Common myeloid progenitor, CD34-positive (primary cell): ENCODE data around the gene KCNQ4.

Experiments
- CTCF ChIA-PET: fragments of 350-600 bp; sonication (Branson Sonifier 250); formaldehyde crosslinking; loops from one replicate; lab custom pipeline; 2021; ENCODE audit warnings: antibody characterized with exemption; lab: Charles Lee
- POLR2A ChIA-PET: fragments of 350-600 bp; sonication (Branson Sonifier 250); formaldehyde crosslinking; loops from one replicate; lab custom pipeline; 2021; ENCODE audit warnings: antibody characterized with exemption; lab: Charles Lee
- DNase-seq, 3 donors: peaks; one replicate each; pipeline versions ENCODE4 v3.0.0 to v3.0.0-alpha.2; 2013
- H3K27ac ChIP-seq, 2 experiments: 1 replicate in 1 of 2; 2 replicates in 1 of 2; pipeline ENCODE4 v1.7.0; 2013; ENCODE audit warnings: inconsistent platforms in 2 of 2, low read length in 2 of 2, mild to moderate bottlenecking in 2 of 2, low read depth in 1 of 2, moderate library complexity in 1 of 2; ENCODE audit not compliant: severe bottlenecking in 2 of 2, insufficient read depth in 1 of 2, poor library complexity in 1 of 2
- H3K27me3 ChIP-seq, 5 experiments: replicated peaks in 2 of 5; 1 replicate in 3 of 5; 2 replicates in 2 of 5; pipeline versions ENCODE4 v1.6.1 to v1.7.0; 2013; ENCODE audit warnings: low read length in 4 of 5, mild to moderate bottlenecking in 2 of 5, moderate library complexity in 2 of 5, inconsistent platforms in 1 of 5; ENCODE audit not compliant: insufficient read depth in 5 of 5, control insufficient read depth in 4 of 5
- H3K36me3 ChIP-seq, 4 experiments: 1 replicate in 2 of 4; 2 replicates in 2 of 4; pipeline versions ENCODE4 v1.6.1 to v1.7.0; 2013; ENCODE audit warnings: low read length in 3 of 4, control low read depth in 1 of 4, mild to moderate bottlenecking in 1 of 4; ENCODE audit not compliant: control insufficient read depth in 4 of 4, insufficient read depth in 4 of 4
- H3K4me1 ChIP-seq, 4 experiments: 1 replicate in 3 of 4; 2 replicates in 1 of 4; pipeline versions ENCODE4 v1.6.1 to v1.7.1; 2013; ENCODE audit warnings: low read length in 3 of 4, mild to moderate bottlenecking in 3 of 4, control low read depth in 1 of 4, inconsistent platforms in 1 of 4, moderate library complexity in 1 of 4; ENCODE audit not compliant: control insufficient read depth in 4 of 4, insufficient read depth in 4 of 4; ENCODE audit errors: control extremely low read depth in 1 of 4
- H3K4me3 ChIP-seq, 7 experiments: 1 replicate in 4 of 7; 2 replicates in 3 of 7; pipeline versions ENCODE4 v1.5.1 to v1.7.0; 2013; ENCODE audit warnings: mild to moderate bottlenecking in 7 of 7, low read length in 6 of 7, moderate library complexity in 6 of 7, inconsistent platforms in 2 of 7, low read depth in 2 of 7, control low read depth in 1 of 7; ENCODE audit not compliant: insufficient read depth in 4 of 7, control insufficient read depth in 1 of 7; ENCODE audit errors: extremely low read depth in 1 of 7
- H3K9me3 ChIP-seq, 5 experiments: 1 replicate in 4 of 5; 2 replicates in 1 of 5; pipeline versions ENCODE4 v1.6.1 to v1.7.1; 2013; ENCODE audit warnings: low read length in 4 of 5, mild to moderate bottlenecking in 2 of 5, inconsistent platforms in 1 of 5, low read depth in 1 of 5, moderate library complexity in 1 of 5; ENCODE audit not compliant: control insufficient read depth in 4 of 5, insufficient read depth in 2 of 5; ENCODE audit errors: control extremely low read depth in 1 of 5
- WGBS: methylation state at CpG from one replicate; pipeline ENCODE4 v1.1.5; 2013; ENCODE audit not compliant: insufficient coverage; 5-methylcytosine and 5-hydroxymethylcytosine counted together

The KCNQ4 gene

GRCh38 chr1:40788561-40789341, 5.2 kb downstream of the KCNQ4 start:
- CTCF ChIA-PET: interaction anchor here (1.9 to 3.8 kb wide), 3 partner anchors 9 to 16 kb away, joined by 6 to 15 read pairs (median 6); no protein-coding TSS in a partner anchor
- POLR2A ChIA-PET: no interaction called here
- Histone ChIP-seq H3K36me3 (no peaks in the 10 kb centered on the region), H3K4me3 (no peak overlapping the region), H3K27me3 (peaks cover 0 to 24% (median 4%) of the 10 kb centered on the region in 5 experiments), H3K4me1 (peaks cover 0 to 7% (median 5%) of the 10 kb centered on the region in 4 experiments), H3K9me3 (no peaks in the 10 kb centered on the region), H3K27ac (no peak overlapping the region)
- DNase-seq: no peak
- 96% methylated on average over 11 of the region's 17 CpGs for WGBS

DNA sequence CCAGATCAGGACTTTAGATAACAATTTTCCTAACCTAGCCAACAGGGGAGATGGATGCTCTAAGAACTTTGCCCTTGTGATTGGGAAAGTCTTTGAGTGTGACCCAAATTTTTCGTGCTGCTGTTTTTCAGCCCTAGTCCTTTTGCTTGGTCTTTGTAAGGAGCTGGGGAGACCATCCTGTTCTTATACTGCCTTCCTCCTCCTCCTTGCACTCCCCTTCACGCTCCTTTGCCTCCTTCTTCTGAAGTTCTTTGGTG, 5.7 kb downstream of the KCNQ4 start:
- 100% methylated on average over 1 of the region's 2 CpGs for WGBS
- Histone ChIP-seq H3K27me3 (peaks cover 0 to 21% (median 4%) of the 10 kb centered on the region in 5 experiments), H3K9me3 (no peaks in the 10 kb centered on the region), H3K27ac (no peak overlapping the region), H3K36me3 (no peaks in the 10 kb centered on the region), H3K4me1 (peaks cover 0 to 4% (median 3%) of the 10 kb centered on the region in 4 experiments), H3K4me3 (no peak overlapping the region)
- no peak for DNase-seq
- ChIA-PET CTCF (interaction anchor here (1.9 to 3.8 kb wide), 2 partner anchors 8 to 15 kb away, joined by 6 to 15 read pairs; no protein-coding TSS in a partner anchor), POLR2A (no interaction called here)

DNA sequence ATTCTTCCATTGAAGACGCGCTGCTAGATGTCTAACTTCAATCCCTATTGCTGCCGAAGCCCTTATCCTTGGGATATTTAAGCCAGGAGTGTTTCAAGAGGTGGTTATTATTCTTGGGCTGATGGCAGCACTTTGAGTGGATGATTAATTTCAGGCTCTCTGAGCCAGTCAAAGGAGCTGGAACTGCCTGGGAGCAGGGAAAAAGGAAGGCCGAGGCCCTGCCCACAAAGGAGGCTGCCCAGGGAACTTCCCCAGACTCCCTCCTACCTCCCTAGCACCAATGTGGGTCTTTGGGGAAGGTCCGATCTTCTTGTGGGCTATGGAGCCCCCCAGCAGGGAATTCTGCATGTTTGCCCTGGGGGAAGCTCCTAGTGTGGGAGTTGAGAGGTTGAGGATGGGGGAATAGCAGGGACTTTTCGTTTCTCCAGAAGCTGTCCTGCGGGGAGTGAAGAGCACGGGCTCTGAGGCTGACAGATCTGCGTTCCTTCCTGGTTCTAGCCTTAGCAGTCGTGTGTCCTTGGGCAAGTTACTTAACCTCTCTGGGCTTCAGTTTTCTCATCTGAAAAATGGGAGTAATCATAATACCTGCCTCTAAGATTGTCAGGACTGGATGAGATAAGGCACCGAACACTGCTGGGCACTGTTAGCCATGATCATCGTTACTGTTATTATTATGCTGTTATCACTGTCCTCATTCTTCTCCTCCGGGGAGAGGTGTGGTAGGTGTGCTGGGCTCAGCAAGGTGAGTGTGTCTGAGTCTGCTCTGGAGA, 6.3 kb downstream of the KCNQ4 start:
- Histone ChIP-seq H3K9me3 (no peaks in the 10 kb centered on the region), H3K36me3 (no peaks in the 10 kb centered on the region), H3K27me3 (peaks cover 0 to 15% (median 0%) of the 10 kb centered on the region in 5 experiments), H3K4me1 (no peaks in the 10 kb centered on the region), H3K4me3 (no peak overlapping the region), H3K27ac (no peak overlapping the region)
- WGBS: 96% methylated on average over 10 of the region's 13 CpGs
- ChIA-PET POLR2A (no interaction called here), CTCF (interaction anchor here (1.1 to 3.8 kb wide), 3 partner anchors 8 to 15 kb away, joined by 4 to 15 read pairs (median 6); no protein-coding TSS in a partner anchor)
- DNase-seq: no peak

GRCh38 chr1:40792036-40792435, 8.4 kb downstream of the KCNQ4 start:
- no peaks in the 10 kb centered on the region for H3K27me3 ChIP-seq
- H3K27ac ChIP-seq: no peak overlapping the region
- ChIA-PET POLR2A (no interaction called here), CTCF (interaction anchor here (3.8 kb wide), 1 partner anchor 17 kb away, joined by 15 read pairs; no protein-coding TSS in a partner anchor)
- H3K9me3 ChIP-seq: no peaks in the 10 kb centered on the region
- no peak for DNase-seq
- H3K4me3 ChIP-seq: no peak overlapping the region
- peaks cover 0 to 14% (median 8%) of the 10 kb centered on the region in 4 experiments for H3K4me1 ChIP-seq
- no peaks in the 10 kb centered on the region for H3K36me3 ChIP-seq
- 98% methylated on average over 4 of the region's 7 CpGs for WGBS

- CTCF ChIA-PET: interaction anchor here (9.8 kb wide), 1 partner anchor 20 kb away, joined by 71 read pairs; no protein-coding TSS in a partner anchor
- Histone ChIP-seq H3K4me1 (peaks cover 0 to 26% (median 16%) of the 10 kb centered on the region in 4 experiments), H3K27ac (no peak overlapping the region), H3K9me3 (no peaks in the 10 kb centered on the region), H3K27me3 (no peaks in the 10 kb centered on the region), H3K36me3 (no peaks in the 10 kb centered on the region), H3K4me3 (no peak overlapping the region)
- POLR2A ChIA-PET: no interaction called here
- no peak for DNase-seq
- WGBS: 97% methylated on average over 3 of the region's 3 CpGs
Observed at GRCh38 chr1:40793617-40794016, 10.0 kb downstream of the KCNQ4 start.

DNA sequence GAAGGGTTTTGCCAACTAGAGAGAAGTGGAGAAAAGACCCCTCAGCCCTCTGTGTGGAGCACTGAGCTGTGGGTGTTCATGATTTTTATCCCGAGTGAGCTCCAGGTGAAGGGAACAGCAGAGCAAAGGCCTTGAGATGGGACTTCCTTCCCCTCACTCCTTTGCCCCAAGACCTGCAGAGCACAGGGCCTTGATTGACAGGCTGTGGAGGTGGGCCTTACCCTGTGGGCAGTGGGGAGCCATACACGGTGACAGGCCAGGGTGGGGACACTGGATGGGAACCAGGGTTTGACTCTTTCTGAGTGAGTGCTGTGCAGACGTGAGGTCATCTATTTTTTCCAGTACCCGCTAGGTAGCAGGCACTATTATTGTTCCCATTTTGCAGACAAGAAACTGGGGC, 10.5 kb downstream of the KCNQ4 start:
- no peak for DNase-seq

More for the DNA sequence above, 10.5 kb downstream of the KCNQ4 start:
- no peak overlapping the region for H3K27ac ChIP-seq
- ChIA-PET CTCF (interaction anchor here (1.1 to 9.8 kb wide), 3 partner anchors 21 to 61 kb away, joined by 3 to 71 read pairs (median 3); no protein-coding TSS in a partner anchor), POLR2A (no interaction called here)
- WGBS: 91% methylated on average over 4 of the region's 4 CpGs
- H3K4me3 ChIP-seq: no peak overlapping the region
- H3K27me3 ChIP-seq: no peaks in the 10 kb centered on the region
- no peaks in the 10 kb centered on the region for H3K36me3 ChIP-seq
- peaks cover 0 to 31% (median 18%) of the 10 kb centered on the region in 4 experiments for H3K4me1 ChIP-seq
- H3K9me3 ChIP-seq: no peaks in the 10 kb centered on the region
